Measurements from ENCODE around the gene NLRP12.
"Not testable (repeated sequence)": the region's sequence is repeated elsewhere in the genome, so short reads cannot be mapped to it uniquely, and the experiment has no call there.

Gene NLRP12, protein sequence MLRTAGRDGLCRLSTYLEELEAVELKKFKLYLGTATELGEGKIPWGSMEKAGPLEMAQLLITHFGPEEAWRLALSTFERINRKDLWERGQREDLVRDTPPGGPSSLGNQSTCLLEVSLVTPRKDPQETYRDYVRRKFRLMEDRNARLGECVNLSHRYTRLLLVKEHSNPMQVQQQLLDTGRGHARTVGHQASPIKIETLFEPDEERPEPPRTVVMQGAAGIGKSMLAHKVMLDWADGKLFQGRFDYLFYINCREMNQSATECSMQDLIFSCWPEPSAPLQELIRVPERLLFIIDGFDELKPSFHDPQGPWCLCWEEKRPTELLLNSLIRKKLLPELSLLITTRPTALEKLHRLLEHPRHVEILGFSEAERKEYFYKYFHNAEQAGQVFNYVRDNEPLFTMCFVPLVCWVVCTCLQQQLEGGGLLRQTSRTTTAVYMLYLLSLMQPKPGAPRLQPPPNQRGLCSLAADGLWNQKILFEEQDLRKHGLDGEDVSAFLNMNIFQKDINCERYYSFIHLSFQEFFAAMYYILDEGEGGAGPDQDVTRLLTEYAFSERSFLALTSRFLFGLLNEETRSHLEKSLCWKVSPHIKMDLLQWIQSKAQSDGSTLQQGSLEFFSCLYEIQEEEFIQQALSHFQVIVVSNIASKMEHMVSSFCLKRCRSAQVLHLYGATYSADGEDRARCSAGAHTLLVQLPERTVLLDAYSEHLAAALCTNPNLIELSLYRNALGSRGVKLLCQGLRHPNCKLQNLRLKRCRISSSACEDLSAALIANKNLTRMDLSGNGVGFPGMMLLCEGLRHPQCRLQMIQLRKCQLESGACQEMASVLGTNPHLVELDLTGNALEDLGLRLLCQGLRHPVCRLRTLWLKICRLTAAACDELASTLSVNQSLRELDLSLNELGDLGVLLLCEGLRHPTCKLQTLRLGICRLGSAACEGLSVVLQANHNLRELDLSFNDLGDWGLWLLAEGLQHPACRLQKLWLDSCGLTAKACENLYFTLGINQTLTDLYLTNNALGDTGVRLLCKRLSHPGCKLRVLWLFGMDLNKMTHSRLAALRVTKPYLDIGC

DNA sequence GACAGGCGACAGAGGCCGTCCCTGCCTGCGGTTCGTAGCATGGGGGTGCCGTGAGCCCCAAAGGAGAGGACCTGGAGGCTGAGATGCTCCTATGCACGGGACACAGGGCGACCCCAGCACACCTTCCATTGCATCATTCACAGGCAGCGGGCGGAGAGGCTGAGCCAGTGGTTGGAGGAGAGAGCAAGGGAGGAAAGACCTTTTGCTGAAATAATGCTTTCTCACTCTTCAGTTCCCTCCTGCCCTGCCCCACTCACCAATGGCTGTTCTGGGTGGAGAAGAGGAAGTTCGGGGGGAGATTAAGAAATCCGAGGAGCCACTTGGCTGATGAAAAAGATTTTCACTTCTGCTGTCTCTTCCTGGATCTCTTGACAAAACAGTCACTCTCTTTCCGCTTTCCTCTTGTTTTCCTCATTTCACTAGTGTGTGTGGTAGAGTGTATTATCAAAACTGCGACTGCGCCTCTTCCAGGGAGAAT lies at the start of gene NLRP12:
TSS of gene NLRP12 (minus strand) at position 181 of the 478 bp plus-strand sequence. CDS start at position 41, 140 bp downstream.
- DNase-seq (ENCODE audit: low read depth, low spot score), result no peak
- no peak within 1 kb of the TSS for H3K4me3 ChIP-seq (ENCODE audit: low read depth, low read length)
- TF ChIP-seq, protein P1, sequence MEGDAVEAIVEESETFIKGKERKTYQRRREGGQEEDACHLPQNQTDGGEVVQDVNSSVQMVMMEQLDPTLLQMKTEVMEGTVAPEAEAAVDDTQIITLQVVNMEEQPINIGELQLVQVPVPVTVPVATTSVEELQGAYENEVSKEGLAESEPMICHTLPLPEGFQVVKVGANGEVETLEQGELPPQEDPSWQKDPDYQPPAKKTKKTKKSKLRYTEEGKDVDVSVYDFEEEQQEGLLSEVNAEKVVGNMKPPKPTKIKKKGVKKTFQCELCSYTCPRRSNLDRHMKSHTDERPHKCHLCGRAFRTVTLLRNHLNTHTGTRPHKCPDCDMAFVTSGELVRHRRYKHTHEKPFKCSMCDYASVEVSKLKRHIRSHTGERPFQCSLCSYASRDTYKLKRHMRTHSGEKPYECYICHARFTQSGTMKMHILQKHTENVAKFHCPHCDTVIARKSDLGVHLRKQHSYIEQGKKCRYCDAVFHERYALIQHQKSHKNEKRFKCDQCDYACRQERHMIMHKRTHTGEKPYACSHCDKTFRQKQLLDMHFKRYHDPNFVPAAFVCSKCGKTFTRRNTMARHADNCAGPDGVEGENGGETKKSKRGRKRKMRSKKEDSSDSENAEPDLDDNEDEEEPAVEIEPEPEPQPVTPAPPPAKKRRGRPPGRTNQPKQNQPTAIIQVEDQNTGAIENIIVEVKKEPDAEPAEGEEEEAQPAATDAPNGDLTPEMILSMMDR (IDR thresholded peaks at IDR 0.05; ENCODE audit: low read depth, low read length), result no peak
- in situ Hi-C loops (cut with HindIII; ENCODE audit: low sequenced_read_pairs), result no loop called here

DNA sequence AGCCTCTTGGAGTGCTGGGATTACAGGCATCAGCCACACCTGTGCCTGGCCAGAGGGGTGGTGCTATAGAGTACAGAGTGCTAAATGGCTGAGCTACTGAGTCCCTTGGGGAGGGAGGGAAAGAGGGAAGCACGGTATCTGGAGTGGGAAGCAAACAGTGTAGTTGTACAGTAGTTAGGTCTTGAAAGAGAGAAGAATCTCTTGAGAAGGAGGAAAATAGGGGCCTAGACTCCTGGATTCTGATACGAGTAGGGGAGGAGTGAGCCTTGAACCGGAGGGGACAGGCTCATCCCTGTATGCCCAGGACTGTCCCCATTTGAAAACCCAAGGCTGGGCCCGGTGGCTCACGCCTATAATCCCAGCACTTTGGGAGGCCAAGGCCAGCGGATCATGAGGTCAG lies 48.6 kb upstream of the NLRP12 start:
- no peak overlapping the region for H3K4me3 ChIP-seq (ENCODE audit: low read depth, low read length)
- in situ Hi-C loops (cut with HindIII; ENCODE audit: low sequenced_read_pairs), result no loop called here
- DNase-seq (ENCODE audit: low read depth, low spot score), result no peak
- TF ChIP-seq, protein P1 (IDR thresholded peaks at IDR 0.05; ENCODE audit: low read depth, low read length), result no peak

DNA sequence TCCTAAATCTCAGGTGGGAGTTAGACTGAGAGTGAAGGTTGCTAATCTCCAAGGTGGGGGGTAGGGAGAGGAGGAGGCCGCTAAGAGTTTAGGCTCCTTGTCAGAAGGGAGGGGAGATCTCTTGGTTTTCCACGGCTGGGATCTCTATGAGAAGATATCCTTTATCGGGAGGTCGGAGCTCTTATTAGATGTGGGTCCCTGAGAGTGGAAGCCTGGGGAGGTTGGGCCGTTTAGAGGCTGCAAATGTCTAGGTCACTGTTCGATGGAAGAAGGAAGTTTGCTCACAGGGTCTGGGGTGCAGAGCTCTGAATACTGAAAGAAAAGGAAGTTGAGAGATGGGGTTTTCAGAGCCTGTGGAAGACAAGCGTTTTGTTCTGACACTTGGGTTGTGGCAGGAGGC lies 47.3 kb upstream of the NLRP12 start:
- no peak overlapping the region for H3K4me3 ChIP-seq (ENCODE audit: low read depth, low read length)
- no peak for DNase-seq (ENCODE audit: low read depth, low spot score)
- TF ChIP-seq, protein P1 (IDR thresholded peaks at IDR 0.05; ENCODE audit: low read depth, low read length), result no peak
- in situ Hi-C loops (cut with HindIII; ENCODE audit: low sequenced_read_pairs), result no loop called here

DNA sequence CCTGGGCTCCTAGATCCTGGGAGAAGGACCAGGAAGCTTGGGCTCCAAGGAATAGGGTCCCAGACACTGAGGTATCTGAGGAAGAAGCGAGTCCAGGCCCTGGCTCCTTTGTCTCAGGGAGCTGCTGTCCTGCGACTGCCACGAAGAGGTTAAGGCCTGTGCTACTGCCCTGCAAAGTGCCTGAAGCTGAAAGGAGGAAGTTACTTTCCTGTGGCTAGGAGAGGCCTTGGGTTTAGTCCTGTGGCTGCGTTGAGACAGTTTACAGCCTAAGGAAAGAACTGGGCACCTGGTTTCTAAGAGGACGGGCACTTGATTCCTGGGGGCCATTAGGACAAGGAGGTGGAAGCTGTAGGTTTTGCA lies 46.4 kb upstream of the NLRP12 start:
- H3K4me3 ChIP-seq (ENCODE audit: low read depth, low read length), result peak overlapping the region; percentile 26
- TF ChIP-seq, protein P1 (IDR thresholded peaks at IDR 0.05; ENCODE audit: low read depth, low read length), result no peak
- no peak for DNase-seq (ENCODE audit: low read depth, low spot score)
- in situ Hi-C loops (cut with HindIII; ENCODE audit: low sequenced_read_pairs), result no loop called here

DNA sequence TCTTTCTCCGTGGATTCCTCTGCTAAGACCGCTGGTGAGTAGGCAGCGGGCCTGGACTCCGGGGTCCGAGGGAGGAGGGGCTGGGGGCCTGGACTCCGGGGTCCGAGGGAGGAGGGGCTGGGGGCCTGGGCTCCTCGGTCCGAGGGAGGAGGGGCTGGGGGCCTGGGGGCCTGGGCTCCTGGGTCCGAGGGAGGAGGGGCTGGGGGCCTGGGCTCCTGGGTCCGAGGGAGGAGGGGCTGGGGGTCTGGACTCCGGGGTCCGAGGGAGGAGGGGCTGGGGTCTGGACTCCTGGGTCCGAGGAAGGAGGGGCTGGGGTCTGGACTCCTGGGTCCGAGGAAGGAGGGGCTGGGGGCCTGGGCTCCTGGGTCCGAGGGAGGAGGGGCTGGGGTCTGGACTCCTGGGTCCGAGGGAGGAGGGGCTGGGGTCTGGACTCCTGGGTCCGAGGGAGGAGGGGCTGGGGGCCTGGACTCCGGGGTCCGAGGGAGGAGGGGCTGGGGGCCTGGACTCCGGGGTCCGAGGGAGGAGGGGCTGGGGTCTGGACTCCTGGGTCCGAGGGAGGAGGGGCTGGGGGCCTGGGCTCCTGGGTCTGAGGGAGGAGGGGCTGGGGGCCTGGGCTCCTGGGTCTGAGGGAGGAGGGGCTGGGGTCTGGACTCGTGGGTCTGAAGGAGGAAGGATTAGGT lies 45.8 kb upstream of the NLRP12 start:
- peak overlapping the region; percentile 60 for H3K4me3 ChIP-seq (ENCODE audit: low read depth, low read length)
- in situ Hi-C loops (cut with HindIII; ENCODE audit: low sequenced_read_pairs); DNase-seq (ENCODE audit: low read depth, low spot score): not testable (repeated sequence)

DNA sequence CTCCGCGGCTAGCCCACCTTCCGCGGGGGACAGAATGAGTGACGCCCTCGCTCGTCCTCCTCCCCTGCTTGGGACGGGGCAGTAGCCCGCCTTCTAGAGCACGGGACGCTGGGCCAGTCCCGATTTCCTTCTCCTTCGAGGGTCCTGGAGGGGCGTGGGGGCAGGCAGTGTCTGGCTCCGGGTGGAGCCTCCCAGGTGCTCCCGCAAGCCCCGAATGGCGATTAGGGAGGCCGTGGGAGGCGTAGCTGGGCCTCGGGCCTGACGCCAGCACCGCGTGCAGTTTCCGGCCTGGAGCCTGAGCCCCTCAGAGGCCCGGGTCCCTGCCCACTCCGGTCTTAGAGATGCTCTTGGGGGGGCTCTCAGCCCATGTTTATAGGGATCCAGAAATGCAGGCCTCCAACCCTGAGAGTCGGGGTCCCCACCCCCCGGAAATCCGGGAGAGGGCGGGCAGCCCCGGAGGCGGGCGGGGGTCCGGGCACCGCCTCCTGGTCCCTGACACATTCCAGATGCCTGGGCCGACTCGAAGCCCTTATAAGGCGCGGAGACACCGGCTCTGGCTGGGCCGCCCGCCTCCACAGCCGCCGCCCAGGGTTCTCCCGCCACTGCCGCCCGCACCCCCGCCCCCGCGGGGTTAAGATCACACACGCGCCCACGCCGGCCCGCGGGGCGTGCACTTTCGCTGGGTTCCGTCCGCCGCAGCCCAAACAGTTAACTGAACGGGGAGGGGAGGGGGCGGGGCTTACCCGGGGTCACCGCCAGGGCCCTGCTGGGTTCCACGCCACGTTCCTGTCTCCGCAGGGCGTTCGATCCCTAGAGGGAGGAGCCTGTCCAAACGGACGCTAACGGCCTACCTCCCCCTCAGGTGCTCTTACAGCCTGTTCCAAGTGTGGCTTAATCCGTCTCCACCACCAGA lies 45.0 kb upstream of the NLRP12 start:
- in situ Hi-C loops (cut with HindIII; ENCODE audit: low sequenced_read_pairs), result no loop called here
- TF ChIP-seq, protein P1 (IDR thresholded peaks at IDR 0.05; ENCODE audit: low read depth, low read length), result no peak
- peak overlapping the region; percentile 60 for H3K4me3 ChIP-seq (ENCODE audit: low read depth, low read length)
- peak; percentile 94 for DNase-seq (ENCODE audit: low read depth, low spot score)
